ENCODE results near the gene GPS2. TPM values are rescaled to one million over a fixed set of nuclear protein-coding genes. Genes with fewer than 3 reads are reported as not detected.
"Not testable (repeated sequence)": the region's sequence is repeated elsewhere in the genome, so short reads cannot be mapped to it uniquely, and the experiment has no call there.

Gene GPS2
- total and polyA plus RNA-seq, 2 of the 4 experiments (the other 2 are of a cell fraction), result 36.2 to 50.9 TPM

DNA sequence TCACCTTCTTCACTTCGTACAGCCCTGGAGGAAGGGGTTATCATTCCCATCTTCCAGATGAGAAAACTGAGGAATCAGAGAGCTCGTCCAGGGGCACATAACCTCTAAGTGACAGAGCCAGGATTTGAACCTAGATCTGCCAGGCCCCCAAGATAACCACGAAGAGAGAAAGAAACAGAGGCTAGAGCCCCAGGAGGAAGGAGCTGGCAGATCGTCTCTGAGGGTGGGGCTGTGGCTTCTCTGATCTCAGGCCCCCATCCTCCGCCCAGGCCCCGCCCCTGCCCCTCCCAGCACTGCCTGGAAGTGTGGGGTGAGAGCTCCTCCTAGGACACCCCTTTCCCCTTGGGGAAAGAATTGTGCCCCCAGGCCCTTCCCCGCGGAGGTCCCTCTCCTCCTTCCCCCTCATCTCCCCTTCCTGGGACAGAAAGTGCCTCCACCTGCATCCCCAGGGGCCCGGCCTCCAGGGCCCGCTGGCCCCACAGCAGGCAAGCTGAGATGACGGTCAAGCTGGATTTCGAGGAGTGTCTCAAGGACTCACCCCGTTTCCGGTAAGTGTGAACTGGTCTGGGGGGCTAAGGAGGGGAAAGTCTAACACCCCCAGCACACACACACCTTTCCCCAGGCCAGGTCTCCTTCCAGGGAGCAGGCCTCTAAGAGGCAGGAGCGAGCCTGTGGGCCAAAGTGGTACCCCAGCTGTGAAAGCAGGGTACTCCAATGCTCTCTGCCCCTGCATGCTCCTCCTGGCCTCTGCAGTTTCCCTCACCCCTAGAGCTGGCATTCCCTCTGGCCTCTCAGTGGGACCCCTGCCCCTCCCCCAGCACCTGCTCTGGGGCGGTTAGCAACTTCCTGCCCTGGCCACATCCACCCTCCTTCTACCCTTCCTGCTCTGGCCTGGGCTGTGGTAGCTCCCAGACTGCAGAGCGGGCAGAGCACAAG lies 21.3 kb upstream of the GPS2 start, which contains the start of gene ACAP1 (continued):
- no peak for TF ChIP-seq MXI1 (IDR thresholded peaks at IDR 0.05; ENCODE audit: borderline replicate concordance, low read depth, low read length)

DNA sequence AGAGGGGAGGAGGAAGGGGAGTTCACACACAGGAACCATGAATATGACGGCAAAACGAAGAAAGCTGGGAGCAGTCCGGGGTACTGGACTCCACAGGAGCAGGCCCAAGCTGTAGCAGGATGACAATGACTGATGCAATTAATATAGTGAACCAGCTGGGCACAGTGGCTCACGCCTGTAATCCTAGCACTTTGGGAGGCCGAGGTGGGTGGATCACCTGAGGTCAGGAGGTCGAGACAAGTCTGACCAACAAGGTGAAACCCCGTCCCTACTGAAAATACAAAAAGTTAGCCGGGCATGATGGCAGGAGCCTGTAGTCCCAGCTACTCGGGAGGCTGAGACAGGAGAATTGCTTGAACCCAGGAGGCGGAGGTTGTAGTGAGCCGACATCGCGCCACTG lies 20.6 kb upstream of the GPS2 start:
- H3K56ac ChIP-seq (ENCODE audit: extremely low read depth, insufficient read depth, low read length); POLR2A ChIA-PET (ENCODE audit: unreplicated experiment); DNase-seq; H4K20me1 ChIP-seq (ENCODE audit: insufficient read depth, low read length); H2BK5ac ChIP-seq (ENCODE audit: low read depth, low read length, poor library complexity, severe bottlenecking); H2BK15ac ChIP-seq (ENCODE audit: low read depth, low read length); H3K27ac ChIP-seq (ENCODE audit: insufficient read depth, low read length); H3K9me3 ChIP-seq (ENCODE audit: control insufficient read depth, insufficient read depth, low read length); H3K14ac ChIP-seq (replicated peaks; ENCODE audit: low read depth, low read length); in situ Hi-C loops (cut with MboI; ENCODE audit: low sequenced_read_pairs); H4K8ac ChIP-seq (ENCODE audit: low read depth in 2 of 2, low read length in 2 of 2); ATAC-seq (ENCODE audit: low read depth); CTCF ChIA-PET; H2BK20ac ChIP-seq (ENCODE audit: low read depth, low read length); H3K4ac ChIP-seq (ENCODE audit: low read depth, low read length); dilution Hi-C loops (cut with HindIII; ENCODE audit: low sequenced_read_pairs, unreplicated experiment); H2AK5ac ChIP-seq (ENCODE audit: low read depth, low read length); H2AFZ ChIP-seq (replicated peaks; ENCODE audit: low read length, poor library complexity); H4K91ac ChIP-seq (ENCODE audit: insufficient read depth, low read depth, low read length); BruUV-seq (replicated peaks); H3K4me1 ChIP-seq (ENCODE audit: control insufficient read depth, insufficient read depth, low read length); H3K9me1 ChIP-seq (ENCODE audit: insufficient read depth, low read length); H3K18ac ChIP-seq (ENCODE audit: low read depth, low read length); H3K23ac ChIP-seq (ENCODE audit: low read depth, low read length); intact Hi-C loops (cut with micrococcal nuclease); H3K79me1 ChIP-seq (ENCODE audit: low read depth in 1 of 2, low read length in 2 of 2); H3K9ac ChIP-seq (ENCODE audit: low read depth, low read length); H2BK120ac ChIP-seq (ENCODE audit: low read depth, low read length); H3K36me3 ChIP-seq (ENCODE audit: control insufficient read depth, insufficient read depth, low read length); H2AK9ac ChIP-seq (replicated peaks; ENCODE audit: low read depth, low read length, poor library complexity); H3K4me2 ChIP-seq (ENCODE audit: low read depth, low read length); H4K5ac ChIP-seq (ENCODE audit: low read depth, low read length); H3K4me3 ChIP-seq (ENCODE audit: insufficient read depth, low read depth, low read length): not testable (repeated sequence)
- peaks cover 11% of the 10 kb centered on the region for H3K27me3 ChIP-seq (ENCODE audit: control insufficient read depth, insufficient read depth, low read length)
- WGBS, 2 experiments (ENCODE audit: extremely low coverage in 2 of 2, insufficient read length in 1 of 2), result 69% methylated on average over 6 of the region's 13 CpGs; no CpG with 5 or more reads in 1 of the 2 experiments

Data from IMR-90 (cell line).